ENCODE results near the gene PRIM2.
"Not testable (repeated sequence)": the region's sequence is repeated elsewhere in the genome, so short reads cannot be mapped to it uniquely, and the experiment has no call there.

PRIM2 gene

GRCh38 chr6:57537916-57538315 lies 220.5 kb downstream of the PRIM2 start:
- not testable (repeated sequence) for H3K4me3 Mint-ChIP-seq, H3K27ac Mint-ChIP-seq

GRCh38 chr6:57551961-57552360 lies 234.5 kb downstream of the PRIM2 start:
- H3K4me3 Mint-ChIP-seq; H3K9me3 Mint-ChIP-seq; ATAC-seq (ENCODE audit: low read depth); H3K4me1 Mint-ChIP-seq; H3K27me3 Mint-ChIP-seq; H3K36me3 Mint-ChIP-seq; DNase-seq (ENCODE audit: low spot score in 2 of 2); H3K27ac Mint-ChIP-seq: not testable (repeated sequence)

More at GRCh38 chr6:57537916-57538315, 220.5 kb downstream of the PRIM2 start:
- not testable (repeated sequence) for H3K27me3 Mint-ChIP-seq; DNase-seq (ENCODE audit: low spot score in 2 of 2); H3K9me3 Mint-ChIP-seq; H3K4me1 Mint-ChIP-seq; ATAC-seq (ENCODE audit: low read depth)
- H3K36me3 Mint-ChIP-seq: peaks cover 12% of the 10 kb centered on the region

GRCh38 chr6:57557855-57558254 lies 240.4 kb downstream of the PRIM2 start:
- not testable (repeated sequence) for H3K4me3 Mint-ChIP-seq; H3K36me3 Mint-ChIP-seq; H3K27me3 Mint-ChIP-seq; DNase-seq (ENCODE audit: low spot score in 2 of 2); H3K27ac Mint-ChIP-seq; H3K4me1 Mint-ChIP-seq; H3K9me3 Mint-ChIP-seq; ATAC-seq (ENCODE audit: low read depth)

GRCh38 chr6:57559170-57559569 lies 241.7 kb downstream of the PRIM2 start:
- H3K4me3 Mint-ChIP-seq; H3K4me1 Mint-ChIP-seq; H3K27ac Mint-ChIP-seq; H3K9me3 Mint-ChIP-seq; ATAC-seq (ENCODE audit: low read depth); H3K27me3 Mint-ChIP-seq; H3K36me3 Mint-ChIP-seq; DNase-seq (ENCODE audit: low spot score in 2 of 2): not testable (repeated sequence)

GRCh38 chr6:57562233-57562632 lies 244.8 kb downstream of the PRIM2 start:
- ATAC-seq (ENCODE audit: low read depth); H3K36me3 Mint-ChIP-seq; DNase-seq (ENCODE audit: low spot score in 2 of 2); H3K27ac Mint-ChIP-seq; H3K27me3 Mint-ChIP-seq; H3K4me3 Mint-ChIP-seq; H3K4me1 Mint-ChIP-seq; H3K9me3 Mint-ChIP-seq: not testable (repeated sequence)

- H3K9me3 Mint-ChIP-seq; H3K27ac Mint-ChIP-seq; DNase-seq (ENCODE audit: low spot score in 2 of 2); H3K36me3 Mint-ChIP-seq; H3K27me3 Mint-ChIP-seq; H3K4me1 Mint-ChIP-seq; H3K4me3 Mint-ChIP-seq; ATAC-seq (ENCODE audit: low read depth): not testable (repeated sequence)
Measured at GRCh38 chr6:57572119-57572518, 254.7 kb downstream of the PRIM2 start.

GRCh38 chr6:57572844-57573243 lies 255.4 kb downstream of the PRIM2 start:
- H3K27me3 Mint-ChIP-seq; H3K36me3 Mint-ChIP-seq; H3K9me3 Mint-ChIP-seq; ATAC-seq (ENCODE audit: low read depth); H3K4me3 Mint-ChIP-seq; H3K27ac Mint-ChIP-seq; H3K4me1 Mint-ChIP-seq; DNase-seq (ENCODE audit: low spot score in 2 of 2): not testable (repeated sequence)

- not testable (repeated sequence) for H3K9me3 Mint-ChIP-seq; H3K27ac Mint-ChIP-seq; H3K4me3 Mint-ChIP-seq; H3K27me3 Mint-ChIP-seq; ATAC-seq (ENCODE audit: low read depth); DNase-seq (ENCODE audit: low spot score in 2 of 2); H3K36me3 Mint-ChIP-seq; H3K4me1 Mint-ChIP-seq
Measured at GRCh38 chr6:57577023-57577422, 259.6 kb downstream of the PRIM2 start.

- not testable (repeated sequence) for H3K36me3 Mint-ChIP-seq; H3K27ac Mint-ChIP-seq; H3K4me1 Mint-ChIP-seq; H3K4me3 Mint-ChIP-seq; ATAC-seq (ENCODE audit: low read depth); DNase-seq (ENCODE audit: low spot score in 2 of 2); H3K9me3 Mint-ChIP-seq; H3K27me3 Mint-ChIP-seq
Measured at GRCh38 chr6:57579489-57579888, 262.1 kb downstream of the PRIM2 start.

- H3K4me1 Mint-ChIP-seq; H3K27ac Mint-ChIP-seq; H3K36me3 Mint-ChIP-seq; DNase-seq (ENCODE audit: low spot score in 2 of 2); H3K9me3 Mint-ChIP-seq; H3K4me3 Mint-ChIP-seq; ATAC-seq (ENCODE audit: low read depth); H3K27me3 Mint-ChIP-seq: not testable (repeated sequence)
Measured at GRCh38 chr6:57581586-57581985, 264.2 kb downstream of the PRIM2 start.

GRCh38 chr6:57601105-57601504 lies 283.7 kb downstream of the PRIM2 start:
- not testable (repeated sequence) for H3K27ac Mint-ChIP-seq; H3K4me3 Mint-ChIP-seq; H3K27me3 Mint-ChIP-seq; H3K4me1 Mint-ChIP-seq; ATAC-seq (ENCODE audit: low read depth); DNase-seq (ENCODE audit: low spot score in 2 of 2); H3K9me3 Mint-ChIP-seq
- peaks cover 10% of the 10 kb centered on the region for H3K36me3 Mint-ChIP-seq

GRCh38 chr6:57605303-57605702 lies 287.9 kb downstream of the PRIM2 start:
- H3K4me1 Mint-ChIP-seq; DNase-seq (ENCODE audit: low spot score in 2 of 2); H3K4me3 Mint-ChIP-seq; ATAC-seq (ENCODE audit: low read depth); H3K9me3 Mint-ChIP-seq; H3K27ac Mint-ChIP-seq; H3K27me3 Mint-ChIP-seq: not testable (repeated sequence)
- peaks cover 25% of the 10 kb centered on the region for H3K36me3 Mint-ChIP-seq

- not testable (repeated sequence) for H3K4me3 Mint-ChIP-seq; H3K27me3 Mint-ChIP-seq; ATAC-seq (ENCODE audit: low read depth); DNase-seq (ENCODE audit: low spot score in 2 of 2); H3K27ac Mint-ChIP-seq; H3K4me1 Mint-ChIP-seq; H3K9me3 Mint-ChIP-seq
- H3K36me3 Mint-ChIP-seq: peaks cover 25% of the 10 kb centered on the region
Measured at GRCh38 chr6:57606331-57606730, 288.9 kb downstream of the PRIM2 start.

- H3K27ac Mint-ChIP-seq; H3K4me1 Mint-ChIP-seq; DNase-seq (ENCODE audit: low spot score in 2 of 2); H3K9me3 Mint-ChIP-seq; H3K27me3 Mint-ChIP-seq; H3K4me3 Mint-ChIP-seq; ATAC-seq (ENCODE audit: low read depth): not testable (repeated sequence)
- H3K36me3 Mint-ChIP-seq: peaks cover 17% of the 10 kb centered on the region
Measured at GRCh38 chr6:57610612-57611011, 293.2 kb downstream of the PRIM2 start.

GRCh38 chr6:57618959-57619358 lies 301.5 kb downstream of the PRIM2 start:
- not testable (repeated sequence) for H3K4me3 Mint-ChIP-seq; H3K36me3 Mint-ChIP-seq; H3K27me3 Mint-ChIP-seq; H3K27ac Mint-ChIP-seq; DNase-seq (ENCODE audit: low spot score in 2 of 2); H3K9me3 Mint-ChIP-seq; H3K4me1 Mint-ChIP-seq; ATAC-seq (ENCODE audit: low read depth)

All from memory B cell (primary cell).